ENCODE measurements around the gene IL17RE. TPM values are rescaled to one million over a fixed set of nuclear protein-coding genes. Genes with fewer than 3 reads are reported as not detected.
A peak's percentile ranks its signal among the peaks of the same experiment; 100 is the strongest.

The IL17RE gene
- total and polyA plus RNA-seq, 9 of the 15 experiments (the other 6 are each of a cell fraction or from before 2014, with no cell fraction given), result 0.32 to 1.9 (median 0.51) TPM; not detected in 4

- TF ChIP-seq MGA (IDR thresholded peaks at IDR 0.05) (peak; percentile 12; the same call in 1 of the 2 replicates), POLR2G (IDR thresholded peaks at IDR 0.05; ENCODE audit: low read depth, low read length) (0 out of 2 replicates have a peak, but pooled peaks have one; percentile 21), ZNF785 (CRISPR knock-in tag; IDR thresholded peaks at IDR 0.05) (no peak), PML (IDR thresholded peaks at IDR 0.05; ENCODE audit: low read length) (no peak), ZNF707 (CRISPR knock-in tag; conservative IDR thresholded peaks at IDR 0.05) (no peak), POLR3G (IDR thresholded peaks at IDR 0.05; ENCODE audit: extremely low read depth, insufficient read length, insufficient replicate concordance) (no peak), ESRRA (IDR thresholded peaks at IDR 0.05; ENCODE audit: borderline replicate concordance, low read depth) (no peak)
These were observed at the start of gene IL17RE (continued) for GRCh38 chr3:9902372-9903237.

All from K562 (cell line).